ACC112 (cell line): ENCODE results near the gene ROPN1.
A peak's percentile ranks its signal among the peaks of the same experiment; 100 is the strongest.
"Not testable (repeated sequence)": the region's sequence is repeated elsewhere in the genome, so short reads cannot be mapped to it uniquely, and the experiment has no call there.

ENCODE experiments used
- H2AFZ ChIP-seq: fragments of 200-600 bp; sonication (generic); one replicate; pipeline ENCODE4 v1.6.0; 2017; ENCODE audit warnings: antibody characterized with exemption, low read length; ENCODE audit not compliant: unreplicated experiment
- H3K27ac ChIP-seq: fragments of 200-600 bp; sonication (generic); 2 replicates; pipeline ENCODE4 v1.5.1; 2014; ENCODE audit warnings: low read depth, mild to moderate bottlenecking, antibody characterized with exemption, low read length, moderate library complexity
- H3K27me3 ChIP-seq: fragments of 200-600 bp; sonication (generic); 2 replicates; pipeline ENCODE4 v1.6.1; 2014; ENCODE audit warnings: mild to moderate bottlenecking, antibody characterized with exemption, low read length, moderate library complexity, mixed read lengths; ENCODE audit not compliant: insufficient read depth
- H3K36me3 ChIP-seq: fragments of 200-600 bp; sonication (generic); 2 replicates; pipeline ENCODE4 v1.6.1; 2016; ENCODE audit warnings: mild to moderate bottlenecking, antibody characterized with exemption, low read length, moderate library complexity, mixed read lengths; ENCODE audit not compliant: insufficient read depth
- H3K4me1 ChIP-seq: fragments of 200-600 bp; sonication (generic); one replicate; pipeline ENCODE4 v1.6.1; 2016; ENCODE audit warnings: low read length, mixed read lengths; ENCODE audit not compliant: insufficient read depth, unreplicated experiment, control insufficient read depth
- H3K4me3 ChIP-seq: fragments of 200-600 bp; sonication (generic); 2 replicates; pipeline ENCODE4 v1.5.1; 2014; ENCODE audit warnings: mild to moderate bottlenecking, low read depth, low read length
- H3K79me2 ChIP-seq: fragments of 200-600 bp; sonication (generic); one replicate; pipeline ENCODE4 v1.6.0; 2016; ENCODE audit warnings: low read length; ENCODE audit not compliant: control insufficient read depth, unreplicated experiment, insufficient read depth

Gene ROPN1

DNA sequence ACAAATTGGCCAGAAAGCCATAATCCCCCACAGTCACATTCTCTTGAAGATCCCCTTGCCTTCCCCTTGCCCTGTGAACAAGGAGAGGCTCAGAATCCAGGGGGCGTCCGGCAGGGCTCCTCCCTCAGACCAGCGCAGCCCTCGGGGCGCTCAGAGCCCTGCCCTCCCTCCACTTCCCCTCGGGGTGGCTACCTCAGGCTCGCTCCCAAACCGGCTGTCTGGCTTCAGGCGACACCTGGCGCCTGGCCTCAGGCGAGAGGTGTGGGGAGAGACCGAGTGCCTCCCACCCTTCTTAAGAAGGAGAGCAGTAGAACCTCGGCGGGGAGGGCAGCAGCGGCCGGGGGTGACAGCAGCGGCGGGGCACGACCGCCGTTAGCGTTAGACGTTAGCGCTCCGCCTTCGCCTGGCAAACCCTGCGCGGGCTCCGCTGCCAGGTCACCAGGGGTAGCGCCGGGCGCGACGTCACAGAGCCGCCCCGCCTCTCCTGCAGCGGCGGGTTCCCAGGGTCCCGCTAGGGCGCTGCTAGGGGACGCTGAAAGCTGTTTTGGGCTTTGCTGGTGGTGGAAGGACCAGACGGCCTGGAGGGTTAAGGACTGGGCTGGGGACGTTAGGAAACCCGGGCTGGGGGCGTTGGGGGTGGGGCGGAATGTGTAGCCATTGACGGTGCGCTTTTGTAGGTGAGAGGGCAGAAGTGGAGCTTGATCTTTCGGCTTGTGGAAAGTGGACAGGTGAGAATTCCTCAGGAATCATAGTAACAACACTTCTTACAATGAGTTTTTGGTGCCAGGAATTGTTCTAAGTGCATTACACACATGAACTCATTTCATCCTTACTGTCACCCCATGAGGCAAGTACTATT is at the start of gene ROPN1:
Gene ROPN1 (minus strand): TSS at position 395 of the 859 bp plus-strand sequence. CDS start 11,643 bp downstream, outside the sequence.
- H3K36me3 ChIP-seq, H3K4me3 ChIP-seq, H3K79me2 ChIP-seq, H2AFZ ChIP-seq, H3K4me1 ChIP-seq, H3K27ac ChIP-seq: not testable (repeated sequence)
- peaks cover 80% of the 10 kb centered on the region for H3K27me3 ChIP-seq

DNA sequence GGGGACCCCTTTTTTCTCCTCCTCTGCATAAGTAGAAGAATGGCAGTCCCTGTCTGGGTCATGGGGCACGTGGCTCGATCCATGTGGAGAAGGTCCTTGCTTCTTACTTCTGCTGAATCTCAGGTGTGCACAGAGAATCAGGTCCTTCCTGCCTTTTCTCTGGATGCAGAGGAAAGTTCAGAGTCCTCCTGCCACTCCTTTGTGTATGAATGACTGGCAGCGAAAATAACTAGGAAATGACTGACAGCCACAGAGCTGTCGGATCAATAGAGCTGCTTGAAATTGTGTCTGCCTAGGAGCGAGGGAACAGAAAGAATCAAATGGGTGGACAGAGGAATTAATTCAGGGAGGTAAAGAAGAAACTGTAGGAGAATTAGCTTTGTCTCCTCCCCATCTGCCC is 49.6 kb upstream of the ROPN1 start:
- no peaks in the 10 kb centered on the region for H3K36me3 ChIP-seq
- no peak overlapping the region for H3K4me3 ChIP-seq
- H2AFZ ChIP-seq, result no peak overlapping the region
- H3K79me2 ChIP-seq, result no peaks in the 10 kb centered on the region
- no peak overlapping the region for H3K27ac ChIP-seq
- peaks cover 92% of the 10 kb centered on the region for H3K27me3 ChIP-seq
- H3K4me1 ChIP-seq, result no peaks in the 10 kb centered on the region

DNA sequence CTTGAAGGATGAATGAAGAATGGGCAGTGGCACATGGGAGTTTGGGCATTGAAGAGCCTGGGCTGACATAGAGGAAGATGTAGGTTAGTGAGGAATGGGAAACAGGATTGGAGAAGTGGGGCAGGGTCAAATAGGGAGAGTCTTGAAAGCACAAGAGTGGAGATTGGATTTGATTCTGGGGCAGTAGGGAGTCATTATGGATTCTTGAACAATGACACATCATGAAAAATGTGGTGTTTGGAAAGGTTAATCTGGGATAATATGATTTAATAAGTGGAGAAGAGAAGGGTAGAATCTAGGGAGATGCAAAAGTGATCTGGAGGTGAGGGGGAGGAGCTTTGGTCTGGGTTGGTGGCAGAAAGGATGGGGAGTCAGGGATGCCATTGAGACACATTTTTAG is 45.4 kb upstream of the ROPN1 start:
- H3K27me3 ChIP-seq, result peaks cover 91% of the 10 kb centered on the region

DNA sequence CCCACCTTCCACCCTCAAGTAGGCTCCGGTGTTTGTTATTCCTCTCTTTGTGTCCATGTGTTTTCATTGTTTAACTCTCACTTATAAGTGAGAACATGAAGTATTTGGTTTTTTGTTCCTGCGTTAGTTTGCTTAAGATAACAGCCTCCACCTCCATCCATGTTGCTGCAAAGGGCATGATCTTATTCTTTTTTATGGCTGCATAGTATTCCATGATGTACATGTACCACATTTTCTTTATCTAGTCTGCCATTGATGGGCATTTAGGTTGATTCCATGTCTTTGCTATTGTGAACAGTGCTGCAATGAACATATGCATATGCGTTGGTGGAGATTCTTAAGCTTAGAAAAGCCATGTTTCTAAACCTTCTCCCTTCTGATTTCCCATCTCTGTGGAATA is 44.3 kb upstream of the ROPN1 start:
- H3K4me1 ChIP-seq, H3K79me2 ChIP-seq, H3K27ac ChIP-seq, H3K36me3 ChIP-seq, H3K4me3 ChIP-seq, H2AFZ ChIP-seq: not testable (repeated sequence)
- peaks cover 91% of the 10 kb centered on the region for H3K27me3 ChIP-seq

More for the DNA sequence above, 45.4 kb upstream of the ROPN1 start:
- Histone ChIP-seq H3K4me3 (no peak overlapping the region), H2AFZ (no peak overlapping the region), H3K27ac (no peak overlapping the region), H3K4me1 (peaks cover under 1% of the 10 kb centered on the region), H3K36me3 (no peaks in the 10 kb centered on the region), H3K79me2 (no peaks in the 10 kb centered on the region)

DNA sequence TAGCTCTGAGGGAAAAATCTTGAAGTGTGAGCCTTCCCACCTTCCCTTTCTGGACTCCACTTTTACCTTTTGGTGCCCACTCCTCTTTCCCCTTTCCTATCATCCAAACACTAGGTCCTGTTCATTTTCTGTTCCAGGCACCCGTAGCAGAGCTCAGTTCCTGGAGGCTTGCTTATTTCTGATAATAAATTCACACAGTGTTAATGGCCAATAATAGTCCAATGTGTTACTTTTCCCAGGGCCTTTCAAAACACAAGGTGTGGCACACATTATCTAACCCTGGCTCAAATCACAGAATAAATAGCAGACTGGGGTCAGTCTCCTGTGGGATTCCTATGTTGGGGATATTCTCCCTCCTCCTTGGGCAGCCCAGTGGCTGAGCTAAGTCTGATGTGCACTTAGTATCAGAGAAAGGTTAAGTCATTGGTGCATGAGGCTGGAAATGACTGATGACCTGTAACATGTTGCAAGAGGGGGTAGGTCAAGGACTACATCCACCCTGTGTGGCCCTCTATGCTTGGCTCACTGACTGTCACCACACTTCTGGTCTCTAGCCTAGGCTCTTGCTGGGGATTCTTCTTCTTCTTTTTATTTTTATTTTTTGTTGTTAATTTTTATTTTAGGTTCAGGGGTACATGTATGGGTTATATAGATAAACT is 43.7 kb upstream of the ROPN1 start:
- peaks cover 3% of the 10 kb centered on the region for H3K4me1 ChIP-seq
- H3K79me2 ChIP-seq, result no peaks in the 10 kb centered on the region
- peaks cover 91% of the 10 kb centered on the region for H3K27me3 ChIP-seq
- H3K27ac ChIP-seq, result no peak overlapping the region
- H3K36me3 ChIP-seq, result no peaks in the 10 kb centered on the region
- no peak overlapping the region for H2AFZ ChIP-seq
- no peak overlapping the region for H3K4me3 ChIP-seq

DNA sequence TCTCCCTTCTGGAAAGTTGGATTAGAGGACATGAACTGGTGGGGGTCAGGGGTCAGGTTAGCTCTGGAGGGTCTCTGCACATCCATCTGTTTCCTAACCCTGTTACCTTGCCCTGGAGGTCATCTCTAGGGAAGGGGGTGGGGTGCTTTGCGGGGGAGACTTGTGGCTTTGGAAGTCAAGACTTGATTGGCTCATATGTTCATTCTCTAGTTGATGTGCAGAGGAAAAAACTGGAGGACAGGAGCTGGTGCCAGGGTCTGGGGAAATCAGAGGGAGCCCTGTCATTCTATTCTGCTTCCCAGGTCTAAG is 42.9 kb upstream of the ROPN1 start:
- H3K27ac ChIP-seq, result no peak overlapping the region
- H2AFZ ChIP-seq, result no peak overlapping the region
- no peaks in the 10 kb centered on the region for H3K36me3 ChIP-seq
- peaks cover 3% of the 10 kb centered on the region for H3K4me1 ChIP-seq
- no peak overlapping the region for H3K4me3 ChIP-seq
- peaks cover 91% of the 10 kb centered on the region for H3K27me3 ChIP-seq
- H3K79me2 ChIP-seq, result no peaks in the 10 kb centered on the region

DNA sequence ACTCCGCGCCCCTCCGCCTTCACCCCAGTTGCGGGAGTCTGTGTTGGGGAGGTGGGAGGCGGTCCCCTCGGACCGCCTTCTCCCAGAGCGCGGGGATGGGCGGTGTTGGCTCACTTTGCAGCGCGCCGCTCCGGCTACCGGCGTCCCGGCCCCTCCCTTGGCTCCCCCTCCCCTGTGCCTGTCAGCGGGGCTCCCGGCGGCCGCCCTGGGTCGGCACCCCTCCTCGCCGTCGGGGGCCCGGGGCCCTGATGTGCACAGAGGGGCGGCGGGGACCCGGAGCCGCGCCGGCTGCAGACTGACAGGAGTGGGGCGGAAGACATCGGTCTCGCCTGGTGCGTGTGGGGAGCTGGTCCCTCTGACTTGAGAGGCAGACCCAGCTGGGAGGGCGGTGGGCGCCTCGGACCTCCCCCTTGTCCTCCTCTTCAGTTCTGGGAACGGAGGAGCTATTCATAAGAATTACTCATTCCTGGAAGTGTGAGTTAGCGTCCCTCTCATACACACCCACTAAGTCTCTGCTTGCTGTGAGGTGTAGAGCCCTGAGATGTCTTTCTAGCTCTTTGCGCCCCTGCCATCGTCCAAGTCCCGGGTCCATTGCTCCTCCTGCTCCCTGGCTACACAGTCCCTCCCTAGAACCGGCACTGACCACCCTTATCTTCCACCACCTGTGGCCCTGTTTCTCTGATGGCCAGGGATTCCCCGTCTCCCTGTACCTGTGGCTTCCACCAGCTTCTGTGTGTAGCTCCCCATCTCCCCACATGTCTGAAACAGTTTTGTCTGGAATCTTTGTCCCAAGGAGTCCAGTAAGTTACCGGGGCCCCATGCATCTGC is 42.3 kb upstream of the ROPN1 start:
- Histone ChIP-seq H2AFZ (no peak overlapping the region), H3K4me3 (peak overlapping the region; percentile 71), H3K27ac (no peak overlapping the region), H3K79me2 (no peaks in the 10 kb centered on the region), H3K4me1 (peaks cover 3% of the 10 kb centered on the region), H3K27me3 (peaks cover 91% of the 10 kb centered on the region), H3K36me3 (no peaks in the 10 kb centered on the region)

DNA sequence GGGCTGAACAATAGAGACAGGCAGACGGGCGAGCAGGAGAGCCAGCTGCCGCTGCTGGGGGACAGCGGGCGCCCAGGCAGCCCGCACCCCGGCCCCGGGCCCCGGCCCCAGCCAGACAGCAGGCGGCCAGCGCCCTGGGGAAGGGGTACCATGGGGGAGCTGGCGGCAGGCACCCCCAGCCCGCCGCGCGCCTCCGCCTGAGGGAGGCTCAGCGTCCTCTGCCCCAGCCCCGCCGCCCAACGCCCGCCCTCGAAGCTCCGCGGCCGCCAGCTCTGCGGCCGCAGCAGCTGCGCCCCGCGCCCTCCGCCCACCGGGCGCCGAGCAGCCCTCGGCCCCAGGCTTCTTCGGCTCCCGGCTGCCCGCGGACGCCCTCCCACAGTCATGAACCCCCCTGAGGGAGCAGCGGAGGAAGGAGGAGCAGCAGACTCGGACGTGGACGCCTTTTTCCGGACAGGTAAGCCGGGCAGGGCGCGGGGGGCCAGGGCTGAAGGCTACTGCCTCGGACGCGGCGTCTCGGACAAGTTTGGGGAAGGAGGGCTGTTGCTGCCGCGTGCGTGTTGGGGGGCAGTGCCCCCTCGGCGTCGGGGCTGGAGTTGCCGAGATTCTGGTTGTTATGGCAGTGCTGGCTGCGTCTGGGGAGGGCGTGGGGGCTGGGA is 41.6 kb upstream of the ROPN1 start, which contains the start of gene KALRN:
Gene KALRN (plus strand): TSS at position 10 of the 656 bp plus-strand sequence.
- Histone ChIP-seq H3K27ac (no peak within 1 kb of the TSS), H3K4me3 (peak within 1 kb of the TSS; percentile 71), H2AFZ (peak within 1 kb of the TSS; percentile 55), H3K4me1 (peaks cover 3% of the 10 kb centered on the region), H3K27me3 (peaks cover 91% of the 10 kb centered on the region), H3K79me2 (no peaks in the 10 kb centered on the region), H3K36me3 (no peaks in the 10 kb centered on the region)

DNA sequence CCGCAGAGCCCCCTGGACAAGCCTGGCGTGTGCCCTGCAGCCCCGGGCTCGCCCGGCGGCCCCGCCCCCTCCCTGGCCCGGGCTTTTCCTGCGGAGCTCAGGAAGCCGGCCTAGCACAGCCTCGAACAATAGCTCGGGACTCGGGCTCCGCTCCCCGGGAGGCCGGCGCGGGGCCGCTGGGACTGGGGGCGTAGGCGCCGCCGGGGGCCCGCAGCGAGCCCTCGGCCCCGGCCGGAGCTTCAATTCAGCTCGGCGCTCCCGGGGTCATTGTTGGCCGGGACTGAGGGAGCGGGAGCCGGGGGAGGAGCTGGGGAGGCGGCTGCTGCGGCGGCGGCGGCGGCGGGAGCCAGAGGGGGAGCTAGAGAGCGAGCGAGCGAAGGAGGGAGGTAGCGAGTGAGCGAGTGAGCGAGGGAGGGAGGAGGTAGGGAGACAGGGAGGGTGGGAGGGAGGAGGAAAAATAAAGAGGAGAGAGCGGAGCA is 41.0 kb upstream of the ROPN1 start:
- Histone ChIP-seq H2AFZ (peak overlapping the region; percentile 55), H3K27me3 (peaks cover 91% of the 10 kb centered on the region), H3K27ac (no peak overlapping the region), H3K79me2 (no peaks in the 10 kb centered on the region), H3K4me3 (peak overlapping the region; percentile 71), H3K4me1 (peaks cover 3% of the 10 kb centered on the region), H3K36me3 (no peaks in the 10 kb centered on the region)

DNA sequence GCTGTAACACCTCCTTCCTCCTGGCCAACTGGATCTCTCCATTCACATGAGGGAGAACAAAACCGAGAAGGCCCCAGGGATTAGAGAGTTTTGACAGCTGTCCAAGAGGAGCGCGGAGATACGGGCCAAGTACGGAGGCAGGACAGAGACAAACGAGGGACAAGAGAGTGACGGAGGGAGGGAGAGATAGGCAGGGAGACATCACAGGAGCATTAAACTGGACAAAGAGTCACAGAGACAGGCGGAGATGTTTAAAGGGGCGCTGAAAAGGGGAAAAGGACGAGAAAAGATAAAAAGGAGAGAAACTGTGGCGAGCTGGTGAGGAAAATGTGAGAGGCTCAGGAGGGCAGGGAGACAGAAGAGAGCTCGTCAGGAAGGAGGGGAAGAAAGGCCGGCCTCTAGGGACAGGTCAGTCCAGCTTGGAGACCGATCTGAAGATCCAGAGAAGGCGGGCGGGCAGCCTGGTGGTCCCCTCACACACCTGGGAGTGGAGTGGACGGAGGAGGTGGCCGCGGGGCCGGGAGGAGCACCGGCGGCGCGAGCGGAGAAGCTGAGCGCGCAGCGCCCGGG is 40.5 kb upstream of the ROPN1 start:
- Histone ChIP-seq H3K27me3 (peaks cover 91% of the 10 kb centered on the region), H2AFZ (peak overlapping the region; percentile 16), H3K36me3 (no peaks in the 10 kb centered on the region), H3K27ac (no peak overlapping the region), H3K4me3 (peak overlapping the region; percentile 71), H3K79me2 (no peaks in the 10 kb centered on the region), H3K4me1 (peaks cover 3% of the 10 kb centered on the region)
